SJSA1 (cell line): ENCODE measurements around the gene PLA2G2C. TPM values are rescaled to one million over a fixed set of nuclear protein-coding genes. Genes with fewer than 3 reads are reported as not detected.
A peak's percentile ranks its signal among the peaks of the same experiment; 100 is the strongest.

Experiments used
- DNase-seq, 2 experiments: peaks; one replicate each; pipeline ENCODE4 v3.0.0-alpha.2; 2015 to 2020; ENCODE audit warnings: low spot score in 2 of 2, low read depth in 1 of 2
- H3K27ac ChIP-seq: fragments of 250-450 bp; sonication (Bioruptor Pico); 2 replicates; pipeline ENCODE4 v1.5.1; 2020; ENCODE audit warnings: mild to moderate bottlenecking, moderate library complexity
- H3K27me3 ChIP-seq: fragments of 250-450 bp; sonication (Bioruptor Pico); replicated peaks from 2 replicates; pipeline ENCODE4 v1.5.1; 2020; ENCODE audit warnings: mild to moderate bottlenecking, moderate library complexity
- H3K36me3 ChIP-seq: fragments of 250-450 bp; sonication (Bioruptor Pico); 2 replicates; pipeline ENCODE4 v1.5.1; 2020; ENCODE audit warnings: mild to moderate bottlenecking
- H3K4me1 ChIP-seq: fragments of 250-450 bp; sonication (Bioruptor Pico); replicated peaks from 2 replicates; pipeline ENCODE4 v1.6.1; 2021; ENCODE audit warnings: mild to moderate bottlenecking
- H3K4me3 ChIP-seq: fragments of 250-450 bp; sonication (Bioruptor Pico); 2 replicates; pipeline ENCODE4 v1.5.1; 2020; ENCODE audit warnings: mild to moderate bottlenecking
- H3K9me3 ChIP-seq: fragments of 250-450 bp; sonication (Bioruptor Pico); replicated peaks from 2 replicates; pipeline ENCODE4 v1.5.1; 2020; ENCODE audit warnings: mild to moderate bottlenecking
- total RNA-seq: library from RNA; depleted of rRNA; stranded (reverse); fragments of >200 nt; shearing (Covaris generic); gene quantifications from 2 replicates; pipeline ENCODE4 v1.2.3, GENCODE V29; 2014

The PLA2G2C gene
- total RNA-seq, 1 experiment from 2014 or later = not detected

DNA sequence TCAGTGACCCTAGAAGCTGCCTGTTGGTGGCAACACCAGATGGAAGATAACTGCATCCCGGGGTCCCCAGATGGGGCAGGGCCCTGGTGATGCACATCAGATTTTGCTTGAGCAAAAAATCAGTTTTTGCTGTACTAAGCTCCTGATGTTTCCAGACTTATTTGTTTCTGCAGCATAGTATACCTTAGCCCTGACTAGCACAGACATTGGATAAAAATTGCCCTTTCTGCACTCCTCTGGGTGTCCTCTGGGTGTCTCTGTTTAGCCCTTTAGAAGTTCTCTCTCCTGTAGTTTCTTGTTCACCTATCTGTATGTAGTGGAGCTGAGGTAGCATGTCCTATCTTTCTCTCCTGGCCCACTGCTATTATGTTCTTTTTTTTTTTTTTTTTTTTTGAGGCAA is 30.3 kb upstream of the PLA2G2C start:
- H3K4me3 ChIP-seq = no peak overlapping the region
- H3K9me3 ChIP-seq = peaks cover 4% of the 10 kb centered on the region; the same call in 1 of the 2 replicates
- H3K36me3 ChIP-seq = no peaks in the 10 kb centered on the region
- no peaks in the 10 kb centered on the region for H3K4me1 ChIP-seq
- peak in 1 of 2 experiments; percentile 22 for DNase-seq
- no peak overlapping the region for H3K27ac ChIP-seq
- H3K27me3 ChIP-seq = peaks cover 25% of the 10 kb centered on the region

DNA sequence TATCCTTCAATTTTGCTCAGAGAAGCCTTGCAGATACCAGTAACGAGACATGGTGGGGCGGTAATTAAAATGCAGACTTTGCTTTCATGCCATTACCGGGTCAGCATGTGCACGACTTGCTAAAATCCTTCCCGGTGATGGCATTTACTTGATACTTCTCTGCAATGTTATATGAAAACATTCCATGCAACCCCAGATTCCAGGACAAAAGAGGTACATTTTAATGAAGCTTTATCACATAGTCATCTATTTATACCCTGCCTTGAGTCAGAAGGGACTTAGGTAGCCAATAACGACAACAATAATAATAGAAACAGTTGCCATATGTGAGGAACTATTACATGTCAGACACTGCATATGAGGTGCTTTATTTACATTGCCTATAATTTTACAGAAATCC is 29.4 kb upstream of the PLA2G2C start:
- no peaks in the 10 kb centered on the region for H3K4me1 ChIP-seq
- H3K27me3 ChIP-seq = peaks cover 25% of the 10 kb centered on the region
- H3K27ac ChIP-seq = no peak overlapping the region
- peaks cover 4% of the 10 kb centered on the region; the same call in 1 of the 2 replicates for H3K9me3 ChIP-seq
- no peaks in the 10 kb centered on the region for H3K36me3 ChIP-seq
- DNase-seq = no peak
- no peak overlapping the region for H3K4me3 ChIP-seq

DNA sequence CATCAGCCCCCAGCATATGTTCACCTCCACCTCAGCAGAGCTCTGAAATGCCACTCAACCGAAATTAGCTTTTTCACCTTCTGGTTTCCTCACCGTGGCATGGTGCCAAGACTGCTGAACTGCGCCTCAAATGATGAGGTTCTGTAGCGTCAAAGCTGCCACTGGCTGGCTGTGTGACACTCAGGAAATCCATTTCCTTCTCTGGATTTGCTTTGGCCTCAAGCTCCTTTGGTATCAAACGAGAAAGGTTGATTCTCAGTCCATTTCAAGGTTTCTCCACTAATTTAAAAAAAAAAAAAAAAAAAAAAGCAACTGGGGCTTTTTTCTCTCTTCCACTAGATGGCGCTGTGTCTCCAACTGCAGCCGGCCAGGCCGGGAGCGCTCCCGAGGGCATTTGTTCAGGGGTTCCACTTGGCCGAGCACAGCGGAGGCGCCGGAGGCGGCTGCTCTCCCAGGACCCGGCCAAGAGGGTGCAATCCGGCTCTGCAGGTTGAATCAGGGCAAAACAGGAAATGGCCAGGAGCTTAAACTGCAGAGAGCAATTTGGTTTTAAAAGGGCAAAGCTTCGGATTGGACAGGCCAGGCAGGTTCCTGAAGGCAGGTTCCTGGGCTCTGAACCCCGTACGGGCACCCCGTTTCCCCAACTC is 26.5 kb upstream of the PLA2G2C start:
- Histone ChIP-seq H3K9me3 (peaks cover 4% of the 10 kb centered on the region; the same call in 1 of the 2 replicates), H3K4me1 (no peaks in the 10 kb centered on the region), H3K27me3 (peaks cover 21% of the 10 kb centered on the region), H3K36me3 (no peaks in the 10 kb centered on the region), H3K4me3 (no peak overlapping the region), H3K27ac (no peak overlapping the region)
- peak; percentile 62 to 72 for DNase-seq

DNA sequence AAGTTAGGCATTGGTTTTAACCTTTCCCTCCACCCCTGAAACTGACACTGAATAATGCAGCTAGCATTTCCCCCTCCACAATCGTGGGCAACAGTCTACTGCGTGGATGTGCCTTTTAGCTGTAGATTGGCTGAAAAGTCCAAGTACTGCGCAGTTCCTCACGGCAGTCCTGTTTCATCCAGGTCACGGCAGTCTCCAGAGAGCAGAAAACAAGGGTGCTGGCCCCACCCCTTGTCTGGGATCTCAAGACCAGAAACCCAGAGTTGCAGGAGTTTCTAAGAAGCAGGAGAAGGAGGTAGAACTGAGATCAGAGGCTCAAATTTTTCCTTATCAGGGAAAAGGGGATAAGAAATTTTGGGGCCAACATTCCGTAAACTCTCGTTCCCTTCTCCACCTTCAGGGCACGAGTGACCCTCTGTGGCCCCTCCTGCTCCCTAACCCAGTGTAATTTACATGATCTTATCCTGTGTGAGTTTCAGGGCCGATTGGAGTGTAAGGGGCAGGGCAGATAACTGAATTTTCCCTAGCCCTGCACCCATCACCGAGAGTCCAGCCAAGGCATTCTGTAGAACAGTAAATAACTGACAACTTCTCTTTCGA is 25.9 kb upstream of the PLA2G2C start:
- H3K4me3 ChIP-seq = no peak overlapping the region
- H3K9me3 ChIP-seq = peaks cover 4% of the 10 kb centered on the region; the same call in 1 of the 2 replicates
- no peak overlapping the region for H3K27ac ChIP-seq
- H3K36me3 ChIP-seq = no peaks in the 10 kb centered on the region
- no peaks in the 10 kb centered on the region for H3K4me1 ChIP-seq
- H3K27me3 ChIP-seq = peaks cover 21% of the 10 kb centered on the region
- DNase-seq = no peak

DNA sequence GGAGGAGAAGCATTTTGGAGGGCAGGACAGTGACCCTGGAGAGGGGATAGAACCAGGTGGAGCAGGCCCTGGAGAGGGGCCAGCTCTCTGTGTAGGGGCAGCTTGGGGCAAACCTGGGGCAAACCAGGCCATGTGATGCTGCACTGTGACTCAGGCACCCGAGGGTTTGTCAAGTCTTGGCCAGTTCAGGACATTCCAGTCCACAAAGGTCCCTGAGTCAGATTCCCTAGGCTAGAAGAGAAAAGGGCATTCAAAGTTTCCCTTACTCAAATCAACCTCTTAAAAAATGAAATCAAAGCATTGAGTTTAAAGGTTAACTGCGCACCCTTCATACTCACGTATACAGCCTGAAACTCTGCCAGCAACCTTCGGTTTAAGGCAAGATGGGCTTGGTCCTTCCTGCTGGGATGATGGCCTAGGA is 25.2 kb upstream of the PLA2G2C start:
- peaks cover 21% of the 10 kb centered on the region for H3K27me3 ChIP-seq
- no peak overlapping the region for H3K4me3 ChIP-seq
- peaks cover 4% of the 10 kb centered on the region; the same call in 1 of the 2 replicates for H3K9me3 ChIP-seq
- no peaks in the 10 kb centered on the region for H3K4me1 ChIP-seq
- no peak for DNase-seq
- no peak overlapping the region for H3K27ac ChIP-seq
- H3K36me3 ChIP-seq = no peaks in the 10 kb centered on the region

DNA sequence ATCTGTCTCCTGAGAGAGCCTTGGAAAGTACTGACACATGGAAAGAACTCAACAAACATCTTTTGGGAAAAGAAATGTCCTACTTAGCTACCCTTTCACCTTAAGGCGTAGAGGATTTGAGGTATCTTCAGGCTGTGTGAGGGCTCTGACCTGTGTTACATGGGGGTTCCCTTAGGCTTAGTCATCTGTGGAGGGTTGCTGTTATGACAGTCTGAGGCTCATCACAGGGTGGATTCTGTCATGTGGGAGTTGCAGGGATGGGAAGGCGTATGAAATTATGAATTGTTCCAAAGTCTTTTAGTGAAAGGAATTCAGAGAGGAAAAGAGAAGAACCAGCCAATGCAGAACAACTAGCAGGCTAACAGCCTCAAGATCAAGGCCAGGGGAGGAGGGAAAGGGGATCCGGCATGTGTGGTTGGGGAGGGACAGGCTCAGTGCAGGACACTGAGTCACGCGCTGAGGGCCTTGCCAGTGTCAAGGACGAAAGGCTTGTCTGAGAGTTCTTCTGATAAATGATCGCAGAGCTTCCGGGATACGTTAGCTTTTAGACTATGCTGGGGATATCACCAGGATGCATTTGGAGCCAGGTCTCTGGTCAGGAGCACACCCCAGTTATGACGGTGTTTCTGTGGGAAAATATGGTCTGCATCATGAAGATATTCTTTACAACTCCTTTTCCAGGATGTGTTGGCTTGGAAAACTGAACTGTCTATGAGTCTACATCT is 24.6 kb upstream of the PLA2G2C start:
- no peak for DNase-seq
- Histone ChIP-seq H3K36me3 (no peaks in the 10 kb centered on the region), H3K9me3 (no peaks in the 10 kb centered on the region), H3K4me1 (no peaks in the 10 kb centered on the region), H3K27ac (no peak overlapping the region), H3K27me3 (peaks cover 21% of the 10 kb centered on the region), H3K4me3 (no peak overlapping the region)

DNA sequence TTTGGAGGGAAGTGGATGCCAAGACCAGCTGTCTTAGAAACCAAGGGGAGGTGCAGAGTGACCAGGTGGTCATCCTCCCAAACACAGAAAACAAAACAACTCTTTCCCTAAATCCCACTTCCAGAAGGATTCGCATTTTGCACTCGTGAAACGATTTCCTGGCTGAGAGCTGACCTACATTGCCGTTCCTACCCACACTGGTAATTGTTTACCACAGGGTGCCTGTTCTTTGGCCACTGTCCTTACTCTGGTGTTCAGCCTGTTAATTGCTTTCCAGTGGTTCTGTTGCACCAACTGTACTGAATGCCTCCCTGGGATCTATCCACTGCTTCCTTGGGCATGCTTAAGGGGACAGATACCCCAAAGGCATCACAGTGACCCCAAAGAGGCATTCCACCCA is 23.2 kb upstream of the PLA2G2C start:
- H3K4me3 ChIP-seq = no peak overlapping the region
- H3K27ac ChIP-seq = no peak overlapping the region
- no peaks in the 10 kb centered on the region for H3K36me3 ChIP-seq
- no peaks in the 10 kb centered on the region for H3K9me3 ChIP-seq
- H3K27me3 ChIP-seq = peaks cover 15% of the 10 kb centered on the region
- H3K4me1 ChIP-seq = no peaks in the 10 kb centered on the region
- DNase-seq = no peak

DNA sequence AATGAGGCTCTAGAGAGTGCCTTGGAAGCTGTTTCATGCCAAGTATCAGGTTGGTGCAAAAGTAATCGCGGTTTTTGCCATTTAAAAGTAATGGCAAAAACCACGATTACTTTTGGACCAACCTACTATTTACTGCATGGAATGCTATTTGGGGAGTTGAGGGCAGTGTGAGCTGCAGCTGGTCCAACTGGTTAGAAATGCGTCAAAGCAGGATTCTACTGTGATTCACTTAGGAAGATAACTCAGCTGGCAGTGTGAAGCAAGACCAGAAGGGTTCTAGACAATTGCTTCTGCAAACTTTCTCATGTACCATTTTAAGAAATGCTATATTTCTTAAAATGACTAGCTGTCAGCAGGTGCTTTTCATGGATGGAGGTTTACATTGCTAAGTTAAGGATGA is 21.2 kb upstream of the PLA2G2C start:
- Histone ChIP-seq H3K9me3 (no peaks in the 10 kb centered on the region), H3K36me3 (no peaks in the 10 kb centered on the region), H3K4me1 (no peaks in the 10 kb centered on the region), H3K4me3 (no peak overlapping the region), H3K27ac (no peak overlapping the region), H3K27me3 (peaks cover 7% of the 10 kb centered on the region)
- DNase-seq = no peak

DNA sequence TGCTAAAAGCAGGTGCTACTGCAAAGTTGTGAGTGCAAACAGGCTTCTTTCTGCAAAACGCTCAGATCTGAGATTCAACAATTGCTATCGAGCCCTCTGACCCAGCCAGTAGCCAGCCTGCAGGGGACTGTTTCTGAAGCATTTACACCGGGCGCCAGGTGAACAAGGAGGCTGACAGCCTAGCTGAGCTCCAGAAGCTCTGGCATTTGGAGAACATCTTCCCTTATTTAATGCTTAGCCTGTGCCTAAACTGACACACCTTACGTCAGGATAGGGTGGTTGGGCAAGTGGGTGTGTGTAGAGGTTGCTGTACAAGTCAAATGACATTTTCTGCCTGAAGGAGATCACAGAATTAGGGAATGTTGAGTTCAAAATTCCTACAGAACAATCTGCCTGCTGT is 15.8 kb upstream of the PLA2G2C start:
- H3K27me3 ChIP-seq = peaks cover 29% of the 10 kb centered on the region
- DNase-seq = no peak
- H3K4me3 ChIP-seq = no peak overlapping the region
- no peak overlapping the region for H3K27ac ChIP-seq
- H3K4me1 ChIP-seq = no peaks in the 10 kb centered on the region
- no peaks in the 10 kb centered on the region for H3K9me3 ChIP-seq
- no peaks in the 10 kb centered on the region for H3K36me3 ChIP-seq

DNA sequence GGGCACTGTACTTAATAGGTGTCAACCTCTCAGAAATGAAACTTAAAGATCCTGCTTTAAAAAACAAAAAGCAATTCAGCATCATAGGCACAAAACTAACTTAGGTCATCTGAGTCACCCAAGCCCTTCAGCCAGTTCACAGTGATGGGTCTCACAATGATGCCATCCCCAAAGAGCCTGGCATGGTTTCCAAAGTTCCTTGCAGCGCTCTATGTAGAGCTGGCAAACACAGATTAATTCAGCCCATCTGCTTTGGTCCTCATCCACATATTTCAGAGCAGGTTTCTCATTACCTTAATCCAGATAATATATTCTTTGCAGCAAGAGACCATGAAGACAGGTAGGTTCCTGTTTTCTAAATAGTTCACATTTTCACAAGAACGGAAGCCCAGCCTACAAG is 14.6 kb upstream of the PLA2G2C start:
- Histone ChIP-seq H3K36me3 (no peaks in the 10 kb centered on the region), H3K9me3 (no peaks in the 10 kb centered on the region), H3K4me3 (no peak overlapping the region), H3K27me3 (peaks cover 29% of the 10 kb centered on the region), H3K4me1 (no peaks in the 10 kb centered on the region), H3K27ac (no peak overlapping the region)
- no peak for DNase-seq

DNA sequence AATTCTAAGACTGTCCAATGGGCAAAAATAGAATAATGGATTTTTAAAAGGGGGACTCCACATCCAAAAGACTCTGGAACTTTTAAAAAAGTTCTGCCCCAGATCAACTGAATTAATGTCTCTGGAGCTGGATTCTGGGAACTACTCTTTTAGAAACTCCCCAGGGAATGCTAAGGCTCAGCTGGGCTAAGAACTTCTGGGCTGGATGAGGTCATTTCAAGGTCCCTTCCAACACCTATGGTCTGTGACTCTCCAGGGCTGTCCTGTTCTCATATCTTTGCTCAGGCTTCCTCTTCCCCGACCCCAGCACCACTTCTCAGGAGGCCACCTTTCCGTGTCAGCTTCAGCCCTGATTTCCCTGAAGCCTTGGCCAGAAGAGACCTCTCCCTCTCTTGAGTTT is 13.5 kb upstream of the PLA2G2C start:
- Histone ChIP-seq H3K36me3 (no peaks in the 10 kb centered on the region), H3K27me3 (peaks cover 29% of the 10 kb centered on the region)
- no peak for DNase-seq

DNA sequence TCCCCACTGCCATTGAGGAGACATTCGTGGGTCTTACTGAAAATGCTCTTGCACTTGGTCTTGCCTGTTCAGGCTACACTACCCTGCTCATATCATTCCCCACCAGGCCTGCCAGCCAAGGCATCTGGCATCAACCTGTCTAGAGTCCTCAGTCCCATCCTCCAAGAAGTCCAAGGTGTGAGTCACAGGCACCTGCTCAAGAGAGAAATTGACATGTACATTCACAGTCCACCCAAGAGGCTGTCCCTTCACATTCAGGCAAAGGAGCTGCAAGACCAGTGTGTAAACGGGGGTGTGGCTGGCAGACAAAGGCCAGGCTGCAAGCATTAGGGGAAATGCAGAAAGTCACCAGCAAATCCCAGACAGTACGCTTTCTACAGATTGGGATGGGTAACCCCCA is 13.1 kb upstream of the PLA2G2C start:
- H3K27ac ChIP-seq = no peak overlapping the region
- no peaks in the 10 kb centered on the region for H3K36me3 ChIP-seq
- peaks cover 33% of the 10 kb centered on the region for H3K27me3 ChIP-seq
- no peak overlapping the region for H3K4me3 ChIP-seq
- no peaks in the 10 kb centered on the region for H3K9me3 ChIP-seq
- no peaks in the 10 kb centered on the region for H3K4me1 ChIP-seq
- no peak for DNase-seq

More for the DNA sequence above, 13.5 kb upstream of the PLA2G2C start:
- Histone ChIP-seq H3K27ac (no peak overlapping the region), H3K9me3 (no peaks in the 10 kb centered on the region), H3K4me1 (no peaks in the 10 kb centered on the region), H3K4me3 (no peak overlapping the region)

DNA sequence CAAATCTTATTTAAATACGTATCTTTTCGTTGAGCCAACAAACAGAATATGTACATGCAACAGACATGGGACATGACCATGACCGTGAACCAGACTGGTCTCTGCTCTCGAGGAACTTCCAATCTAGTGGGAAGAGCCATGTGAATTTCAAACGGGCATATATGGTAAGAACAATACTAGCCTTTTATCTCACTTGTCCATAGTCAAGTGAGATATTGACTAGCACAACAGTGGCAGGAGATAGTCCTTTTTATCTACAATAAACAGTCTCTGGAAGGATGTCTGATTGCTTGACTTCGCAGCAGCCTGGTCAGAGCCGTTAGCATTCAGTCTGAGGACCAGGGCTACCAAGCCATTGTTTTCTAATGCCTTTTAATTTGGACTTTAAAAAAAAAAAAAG is 12.6 kb upstream of the PLA2G2C start:
- Histone ChIP-seq H3K4me1 (no peaks in the 10 kb centered on the region), H3K4me3 (no peak overlapping the region), H3K27me3 (peaks cover 38% of the 10 kb centered on the region), H3K9me3 (no peaks in the 10 kb centered on the region), H3K36me3 (no peaks in the 10 kb centered on the region), H3K27ac (no peak overlapping the region)
- no peak for DNase-seq

DNA sequence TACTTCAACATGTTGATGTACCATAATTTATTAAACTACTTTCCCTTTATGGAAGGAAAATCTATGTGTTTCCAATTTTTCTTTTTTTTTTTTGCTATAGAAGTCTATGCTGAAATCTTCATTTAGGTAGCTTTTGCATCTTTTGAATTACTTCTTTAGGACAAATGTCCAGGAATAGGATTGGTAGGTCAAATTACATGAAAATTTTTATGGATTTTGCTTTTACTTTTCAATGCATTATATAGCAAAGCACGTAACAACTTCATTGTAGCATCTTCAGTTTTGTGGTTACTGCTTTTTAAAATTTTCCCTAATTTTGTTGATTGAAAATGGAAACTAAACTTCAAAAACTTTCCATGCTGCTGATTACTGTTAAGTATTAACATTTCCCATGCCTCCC is 12.0 kb upstream of the PLA2G2C start:
- H3K36me3 ChIP-seq = no peaks in the 10 kb centered on the region
- H3K27ac ChIP-seq = no peak overlapping the region
- no peaks in the 10 kb centered on the region for H3K4me1 ChIP-seq
- DNase-seq = no peak
- H3K9me3 ChIP-seq = no peaks in the 10 kb centered on the region
- peaks cover 37% of the 10 kb centered on the region for H3K27me3 ChIP-seq
- no peak overlapping the region for H3K4me3 ChIP-seq
